HCT116 (cell line): ENCODE results near the gene MSTO1. TPM values are rescaled to one million over a fixed set of nuclear protein-coding genes. Genes with fewer than 3 reads are reported as not detected.

Experiments used
- ATAC-seq: fragments of 200-7000 bp; cut with Tn5 transposase; 2 replicates; pipeline ENCODE4 v1.9.1; 2020; ENCODE audit warnings: mild to moderate bottlenecking, moderate library complexity
- BruUV-seq: library from RNA; stranded (reverse); fragments of 400-500 nt; replicated peaks from 2 replicates; lab custom pipeline; 2021; lab: Mats Ljungman, UMichigan
- CTCF ChIA-PET: fragments of 300-600 bp; sonication (Branson Sonifier 250); formaldehyde crosslinking; loops from one replicate; lab custom pipeline; 2021; ENCODE audit warnings: antibody characterized with exemption; lab: Charles Lee
- POLR2A ChIA-PET: fragments of 300-600, 350-600 bp; sonication (Branson Sonifier 250); formaldehyde crosslinking; loops from one replicate; lab custom pipeline; 2021; ENCODE audit warnings: antibody characterized with exemption; lab: Charles Lee
- RAD21 ChIA-PET, 2 experiments: fragments of 300-600 bp; sonication (Branson Sonifier 250); formaldehyde crosslinking; loops; one replicate each; lab custom pipeline; 2023; ENCODE audit warnings: low total read pairs in 2 of 2; ENCODE audit not compliant: uncharacterized antibody in 2 of 2, unreplicated experiment in 2 of 2, low non-redundant PET in 1 of 2; lab: Charles Lee
- DNase-seq: peaks from one replicate; pipeline ENCODE4 v3.0.0-alpha.2; 2010; ENCODE audit warnings: low read depth, low spot score
- H2AFZ ChIP-seq: fragments of 200-600 bp; shearing (Covaris generic), sonication (generic); 2 replicates; pipeline ENCODE4 v1.6.1; 2017; ENCODE audit warnings: low read depth, mixed run types, mixed read lengths, antibody characterized with exemption, low read length; ENCODE audit not compliant: poor library complexity, severe bottlenecking
- H3K27ac ChIP-seq: 2 replicates; pipeline ENCODE4 v1.5.1; 2012; ENCODE audit warnings: low read depth, low read length
- H3K27me3 ChIP-seq: fragments of 200-600 bp; sonication (generic); 2 replicates; pipeline ENCODE4 v1.6.1; 2016; ENCODE audit warnings: mixed run types, low read length, mixed read lengths; ENCODE audit not compliant: insufficient read depth
- H3K36me3 ChIP-seq, 2 experiments: fragments of 200-500 bp in 1 of 2; fragments of 200-600 bp in 1 of 2; sonication (Bioruptor generic) in 1 of 2; sonication (generic) in 1 of 2; 2 replicates each; pipeline versions ENCODE4 v1.5.1 to v1.6.1; 2014 to 2016; ENCODE audit warnings: low read length in 2 of 2, inconsistent platforms in 1 of 2, mixed read lengths in 1 of 2, mixed run types in 1 of 2; ENCODE audit not compliant: insufficient read depth in 2 of 2, control insufficient read depth in 1 of 2
- H3K4me1 ChIP-seq, 2 experiments: fragments of 200-600 bp in 1 of 2; sonication (generic) in 1 of 2; 2 replicates each; pipeline versions ENCODE4 v1.5.1 to v1.6.1; 2012 to 2017; ENCODE audit warnings: low read length in 2 of 2, inconsistent platforms in 1 of 2, mild to moderate bottlenecking in 1 of 2, mixed read lengths in 1 of 2, mixed run types in 1 of 2, moderate library complexity in 1 of 2; ENCODE audit not compliant: insufficient read depth in 2 of 2, control insufficient read depth in 1 of 2
- H3K4me2 ChIP-seq: fragments of 200-600 bp; sonication (generic); 2 replicates; pipeline ENCODE4 v1.6.1; 2017; ENCODE audit warnings: mixed run types, low read length, mixed read lengths
- H3K4me3 ChIP-seq, 2 experiments: fragments of 200-600 bp in 1 of 2; sonication (generic) in 1 of 2; replicated peaks in 1 of 2; 2 replicates each; pipeline ENCODE4 v1.5.1; 2011 to 2016; ENCODE audit warnings: low read length in 2 of 2, control low read depth in 1 of 2, low read depth in 1 of 2, mild to moderate bottlenecking in 1 of 2, mixed read lengths in 1 of 2, mixed run types in 1 of 2
- H3K79me2 ChIP-seq: fragments of 200-600 bp; sonication (generic); 2 replicates; pipeline ENCODE4 v1.6.1; 2017; ENCODE audit warnings: mild to moderate bottlenecking, mixed run types, low read length, moderate library complexity, mixed read lengths; ENCODE audit not compliant: insufficient read depth
- H3K9ac ChIP-seq: fragments of 200-600 bp; sonication (generic); 2 replicates; pipeline ENCODE4 v1.6.1; 2016; ENCODE audit warnings: low read length, mixed read lengths
- H3K9me2 ChIP-seq: fragments of 200-600 bp; sonication (generic), shearing (Covaris generic); 2 replicates; pipeline ENCODE4 v1.6.1; 2017; ENCODE audit warnings: mixed run types, mild to moderate bottlenecking, moderate library complexity; ENCODE audit not compliant: insufficient read depth
- H3K9me3 ChIP-seq, 2 experiments: fragments of 200-500 bp in 1 of 2; fragments of 200-600 bp in 1 of 2; sonication (Bioruptor generic) in 1 of 2; sonication (generic) in 1 of 2; 2 replicates each; pipeline ENCODE4 v1.6.1; 2014 to 2017; ENCODE audit warnings: low read length in 2 of 2, mixed read lengths in 2 of 2, inconsistent platforms in 1 of 2, low read depth in 1 of 2, mild to moderate bottlenecking in 1 of 2, mixed run types in 1 of 2, moderate library complexity in 1 of 2; ENCODE audit not compliant: control insufficient read depth in 1 of 2, insufficient read depth in 1 of 2
- H4K20me1 ChIP-seq: fragments of 200-600 bp; sonication (generic), shearing (Covaris generic); 2 replicates; pipeline ENCODE4 v1.6.1; 2017; ENCODE audit warnings: mixed run types, mild to moderate bottlenecking, moderate library complexity; ENCODE audit not compliant: insufficient read depth
- CBX3 ChIP-seq: IDR thresholded peaks from 2 replicates; pipeline ENCODE4 v1.6.1; 2012; ENCODE audit warnings: low read depth
- CEBPB ChIP-seq: IDR thresholded peaks from 2 replicates; pipeline ENCODE4 v1.6.1; 2012; ENCODE audit warnings: low read depth
- EZH2 ChIP-seq: fragments of 200-600 bp; sonication (generic); IDR thresholded peaks from 2 replicates; pipeline ENCODE4 v1.6.1; 2017; ENCODE audit warnings: antibody characterized with exemption, mixed run types
- FOSL1 ChIP-seq: IDR thresholded peaks from 2 replicates; pipeline ENCODE4 v1.6.1; 2012; ENCODE audit warnings: low read depth
- POLR2A ChIP-seq: IDR thresholded peaks from 2 replicates; pipeline ENCODE4 v1.7.0; 2011; ENCODE audit warnings: borderline replicate concordance; ENCODE audit not compliant: insufficient read depth, insufficient read length; ENCODE audit errors: extremely low read depth
- TCF7L2 ChIP-seq: IDR thresholded peaks from 2 replicates; pipeline ENCODE4 v1.7.0; 2011; ENCODE audit warnings: borderline replicate concordance, inconsistent platforms; ENCODE audit not compliant: insufficient read depth, insufficient read length; ENCODE audit errors: extremely low read depth
- YY1 ChIP-seq: IDR thresholded peaks from 2 replicates; pipeline ENCODE4 v1.6.1; 2011; ENCODE audit warnings: low read length, low read depth, moderate library complexity, mild to moderate bottlenecking; ENCODE audit not compliant: insufficient replicate concordance; ENCODE audit errors: extremely low read depth
- intact Hi-C: fragments of 100-400 bp; cut with micrococcal nuclease; formaldehyde crosslinking; loops from 2 replicates; pipeline ENCODE4 v1.10.0; 2022
- total RNA-seq: library from RNA; stranded (reverse); gene quantifications from one replicate; pipeline ENCODE4 v1.2.1, GENCODE V29; 2021; ENCODE audit not compliant: unreplicated experiment
- TF ChIP-seq, protein P1 (sequence below), 3 experiments: fragments of 200-600 bp in 1 of 3; sonication (generic) in 1 of 3; IDR thresholded peaks in 2 of 3; conservative IDR thresholded peaks in 1 of 3; 2 replicates each; pipeline ENCODE4 v1.5.1; 2012 to 2017; ENCODE audit warnings: low read depth in 2 of 3, low read length in 2 of 3, antibody characterized with exemption in 1 of 3, borderline replicate concordance in 1 of 3, control low read depth in 1 of 3, mild to moderate bottlenecking in 1 of 3, mixed read lengths in 1 of 3, mixed run types in 1 of 3, moderate library complexity in 1 of 3; ENCODE audit not compliant: insufficient read depth in 1 of 3
- TF ChIP-seq, protein P2 (sequence below): IDR thresholded peaks from 2 replicates; pipeline ENCODE4 v1.6.1; 2012

The MSTO1 gene
- total RNA-seq, 1 experiment from 2014 or later = 56.4 TPM

GRCh38 chr1:155636397-155637153, 26.6 kb downstream of the MSTO1 start:
- H3K79me2 ChIP-seq = no peaks in the 10 kb centered on the region
- TF ChIP-seq, protein P1, sequence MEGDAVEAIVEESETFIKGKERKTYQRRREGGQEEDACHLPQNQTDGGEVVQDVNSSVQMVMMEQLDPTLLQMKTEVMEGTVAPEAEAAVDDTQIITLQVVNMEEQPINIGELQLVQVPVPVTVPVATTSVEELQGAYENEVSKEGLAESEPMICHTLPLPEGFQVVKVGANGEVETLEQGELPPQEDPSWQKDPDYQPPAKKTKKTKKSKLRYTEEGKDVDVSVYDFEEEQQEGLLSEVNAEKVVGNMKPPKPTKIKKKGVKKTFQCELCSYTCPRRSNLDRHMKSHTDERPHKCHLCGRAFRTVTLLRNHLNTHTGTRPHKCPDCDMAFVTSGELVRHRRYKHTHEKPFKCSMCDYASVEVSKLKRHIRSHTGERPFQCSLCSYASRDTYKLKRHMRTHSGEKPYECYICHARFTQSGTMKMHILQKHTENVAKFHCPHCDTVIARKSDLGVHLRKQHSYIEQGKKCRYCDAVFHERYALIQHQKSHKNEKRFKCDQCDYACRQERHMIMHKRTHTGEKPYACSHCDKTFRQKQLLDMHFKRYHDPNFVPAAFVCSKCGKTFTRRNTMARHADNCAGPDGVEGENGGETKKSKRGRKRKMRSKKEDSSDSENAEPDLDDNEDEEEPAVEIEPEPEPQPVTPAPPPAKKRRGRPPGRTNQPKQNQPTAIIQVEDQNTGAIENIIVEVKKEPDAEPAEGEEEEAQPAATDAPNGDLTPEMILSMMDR (IDR thresholded peaks at IDR 0.05 in 2 of 3, conservative IDR thresholded peaks at IDR 0.05 in 1 of 3; ENCODE audit: borderline replicate concordance in 1 of 3, insufficient read depth in 1 of 3, low read depth in 2 of 3, low read length in 2 of 3) = no peak
- TF ChIP-seq POLR2A (no peak), TCF7L2 (no peak)
- TF ChIP-seq, protein P2, sequence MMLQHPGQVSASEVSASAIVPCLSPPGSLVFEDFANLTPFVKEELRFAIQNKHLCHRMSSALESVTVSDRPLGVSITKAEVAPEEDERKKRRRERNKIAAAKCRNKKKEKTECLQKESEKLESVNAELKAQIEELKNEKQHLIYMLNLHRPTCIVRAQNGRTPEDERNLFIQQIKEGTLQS = no peak
- H3K4me3 ChIP-seq = no peak overlapping the region
- BruUV-seq = no TSS peak
- DNase-seq (no peak), ATAC-seq (no peak)
- no peak overlapping the region for H2AFZ ChIP-seq
- intact Hi-C loops = no loop called here
- H3K4me1 ChIP-seq = peaks cover 0 to 4% of the 10 kb centered on the region in 2 experiments; a peak in 1 of 4 replicates
- H3K9ac ChIP-seq = no peak overlapping the region
- H3K9me3 ChIP-seq = peaks cover 2% of the 10 kb centered on the region in 2 experiments; a peak in 1 of 4 replicates
- ChIA-PET RAD21 (no interaction called here), CTCF (no interaction called here), POLR2A (no interaction called here)
- no peaks in the 10 kb centered on the region for H3K27me3 ChIP-seq
- no peak overlapping the region for H3K27ac ChIP-seq
- H3K9me2 ChIP-seq = no peaks in the 10 kb centered on the region
- H3K36me3 ChIP-seq = no peaks in the 10 kb centered on the region
- H3K4me2 ChIP-seq = no peak overlapping the region
- H4K20me1 ChIP-seq = no peaks in the 10 kb centered on the region

GRCh38 chr1:155640367-155640766, 30.3 kb downstream of the MSTO1 start:
- Histone ChIP-seq H3K4me3 (no peak overlapping the region), H3K27me3 (no peaks in the 10 kb centered on the region), H3K4me2 (no peak overlapping the region), H2AFZ (no peak overlapping the region), H3K36me3 (no peaks in the 10 kb centered on the region), H3K9me3 (peaks cover 8 to 18% of the 10 kb centered on the region in 2 experiments; a peak in 2 of 4 replicates), H3K9ac (no peak overlapping the region), H3K27ac (no peak overlapping the region), H3K4me1 (peaks cover 0 to 4% of the 10 kb centered on the region in 2 experiments; a peak in 1 of 4 replicates), H3K79me2 (no peaks in the 10 kb centered on the region), H3K9me2 (no peaks in the 10 kb centered on the region), H4K20me1 (no peaks in the 10 kb centered on the region)
- POLR2A ChIA-PET = interaction anchor here (0.7 kb wide), 1 partner anchor 78 kb away, joined by 4 read pairs; the partner anchor contains the start of gene ASH1L
- intact Hi-C loops = no loop called here
- no peak for TF ChIP-seq EZH2
- no peak for TF ChIP-seq YY1
- TF ChIP-seq CBX3 = no peak
- TF ChIP-seq POLR2A = no peak
- no peak for TF ChIP-seq CEBPB
- TF ChIP-seq TCF7L2 = no peak
- TF ChIP-seq FOSL1 = no peak
- TF ChIP-seq, protein P1 (IDR thresholded peaks at IDR 0.05 in 2 of 3, conservative IDR thresholded peaks at IDR 0.05 in 1 of 3; ENCODE audit: borderline replicate concordance in 1 of 3, insufficient read depth in 1 of 3, low read depth in 2 of 3, low read length in 2 of 3) = no peak
- RAD21 ChIA-PET = no interaction called here
- no TSS peak for BruUV-seq
- ATAC-seq (no peak), DNase-seq (no peak)
- CTCF ChIA-PET = interaction anchor here (1.5 kb wide), 1 partner anchor 11 kb away, joined by 3 read pairs; no protein-coding TSS in a partner anchor
